KOPT-K1 (cell line): Measurements from ENCODE around the gene SHANK3.

Experiments used
- H3K27ac ChIP-seq: fragments of 200-600 bp; sonication (generic); 2 replicates; pipeline ENCODE4 v1.5.1; 2016; ENCODE audit warnings: antibody characterized with exemption, mild to moderate bottlenecking, low read depth, low read length; ENCODE audit not compliant: poor library complexity, severe bottlenecking
- H3K36me3 ChIP-seq: fragments of 200-600 bp; sonication (generic); 2 replicates; pipeline ENCODE4 v1.5.1; 2017; ENCODE audit warnings: antibody characterized with exemption, mild to moderate bottlenecking, low read length, moderate library complexity; ENCODE audit not compliant: insufficient read depth
- H3K9me3 ChIP-seq: fragments of 200-600 bp; sonication (generic); 2 replicates; pipeline ENCODE4 v1.5.1; 2017; ENCODE audit warnings: antibody characterized with exemption, low read length, mild to moderate bottlenecking; ENCODE audit not compliant: insufficient read depth, poor library complexity, severe bottlenecking

Gene SHANK3

GRCh38 chr22:50683994-50684371 lies 11.4 kb downstream of the SHANK3 start:
- no peaks in the 10 kb centered on the region for H3K9me3 ChIP-seq
- H3K27ac ChIP-seq, result no peak overlapping the region
- H3K36me3 ChIP-seq, result no peaks in the 10 kb centered on the region

DNA sequence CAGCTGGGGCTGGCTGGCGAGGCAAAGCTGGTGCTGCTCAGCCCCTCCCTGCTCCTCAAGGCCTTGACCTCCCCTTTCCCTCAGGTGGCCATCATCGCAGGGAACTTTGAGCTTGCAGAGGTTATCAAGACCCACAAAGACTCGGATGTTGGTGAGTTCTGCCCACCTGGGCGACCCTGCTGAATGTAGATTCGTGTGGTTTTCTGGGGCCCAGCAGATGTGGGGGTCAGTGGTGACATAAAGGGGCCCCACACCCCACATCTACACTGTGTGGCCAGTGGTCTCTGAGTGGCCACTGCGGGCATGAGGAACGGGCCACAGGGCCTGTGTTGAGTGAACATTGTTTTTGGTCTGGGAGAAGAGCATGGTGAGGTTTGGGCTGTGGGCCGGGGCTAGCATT lies 11.9 kb downstream of the SHANK3 start:
- Histone ChIP-seq H3K36me3 (no peaks in the 10 kb centered on the region), H3K27ac (no peak overlapping the region), H3K9me3 (no peaks in the 10 kb centered on the region)

GRCh38 chr22:50684986-50685385 lies 12.4 kb downstream of the SHANK3 start:
- Histone ChIP-seq H3K36me3 (no peaks in the 10 kb centered on the region), H3K9me3 (no peaks in the 10 kb centered on the region), H3K27ac (no peak overlapping the region)

DNA sequence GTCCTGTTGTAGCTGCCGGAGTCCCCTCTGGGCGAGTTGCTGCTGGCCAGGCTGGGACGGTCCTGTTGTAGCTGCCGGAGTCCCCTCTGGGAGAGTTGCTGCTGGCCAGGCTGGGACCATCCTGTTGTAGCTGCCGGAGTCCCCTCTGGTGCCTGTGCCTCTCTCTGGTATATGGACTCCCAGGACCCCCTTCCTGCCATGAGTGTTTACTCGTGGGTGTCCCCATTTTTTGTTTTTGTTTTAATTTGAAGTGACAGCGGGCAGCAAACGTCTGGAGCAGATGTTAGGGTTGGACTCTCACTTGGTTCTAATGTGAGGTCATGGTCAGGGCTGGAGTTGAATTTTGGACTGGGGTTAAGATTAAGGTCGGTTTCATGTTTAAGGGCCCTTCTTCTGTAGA lies 14.2 kb downstream of the SHANK3 start:
- Histone ChIP-seq H3K36me3 (no peaks in the 10 kb centered on the region), H3K9me3 (no peaks in the 10 kb centered on the region), H3K27ac (no peak overlapping the region)

GRCh38 chr22:50687829-50688228 lies 15.2 kb downstream of the SHANK3 start:
- Histone ChIP-seq H3K36me3 (no peaks in the 10 kb centered on the region), H3K27ac (no peak overlapping the region), H3K9me3 (no peaks in the 10 kb centered on the region)

GRCh38 chr22:50688448-50688847 lies 15.8 kb downstream of the SHANK3 start:
- no peaks in the 10 kb centered on the region for H3K36me3 ChIP-seq
- no peak overlapping the region for H3K27ac ChIP-seq
- no peaks in the 10 kb centered on the region for H3K9me3 ChIP-seq

GRCh38 chr22:50691521-50691920 lies 18.9 kb downstream of the SHANK3 start:
- no peak overlapping the region for H3K27ac ChIP-seq
- H3K36me3 ChIP-seq, result no peaks in the 10 kb centered on the region
- H3K9me3 ChIP-seq, result no peaks in the 10 kb centered on the region

- H3K9me3 ChIP-seq, result no peaks in the 10 kb centered on the region
- H3K36me3 ChIP-seq, result no peaks in the 10 kb centered on the region
- no peak overlapping the region for H3K27ac ChIP-seq
Measured at GRCh38 chr22:50693462-50693861, 20.8 kb downstream of the SHANK3 start.

GRCh38 chr22:50694099-50694605 lies 21.5 kb downstream of the SHANK3 start:
- Histone ChIP-seq H3K27ac (no peak overlapping the region), H3K9me3 (no peaks in the 10 kb centered on the region), H3K36me3 (no peaks in the 10 kb centered on the region)

DNA sequence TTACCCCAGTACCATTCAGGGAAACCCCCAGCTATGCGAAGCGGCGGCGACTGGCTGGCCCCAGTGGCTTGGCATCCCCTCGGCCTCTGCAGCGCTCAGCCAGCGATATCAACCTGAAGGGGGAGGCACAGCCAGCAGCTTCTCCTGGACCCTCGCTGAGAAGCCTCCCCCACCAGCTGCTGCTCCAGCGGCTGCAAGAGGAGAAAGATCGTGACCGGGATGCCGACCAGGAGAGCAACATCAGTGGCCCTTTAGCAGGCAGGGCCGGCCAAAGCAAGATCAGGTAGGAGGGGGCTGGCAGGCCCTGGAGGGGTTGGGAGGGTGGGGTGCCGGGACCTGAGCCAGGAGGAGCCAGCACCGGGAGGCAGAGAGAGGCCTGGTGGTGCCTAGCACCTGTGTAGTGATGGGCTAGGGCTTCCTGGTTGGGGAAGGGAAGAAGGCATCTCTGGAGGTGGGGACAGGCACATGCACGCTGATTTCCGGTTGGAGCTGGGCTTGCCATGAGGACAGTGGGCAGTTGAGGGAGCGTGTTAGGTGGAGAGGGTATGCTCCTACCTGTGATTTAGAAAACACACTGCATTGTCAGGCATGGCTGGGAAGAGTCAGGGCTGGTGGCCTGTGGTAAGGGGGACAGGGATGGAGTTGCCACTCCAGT lies 22.3 kb downstream of the SHANK3 start:
- no peaks in the 10 kb centered on the region for H3K9me3 ChIP-seq
- no peaks in the 10 kb centered on the region for H3K36me3 ChIP-seq
- no peak overlapping the region for H3K27ac ChIP-seq

GRCh38 chr22:50695421-50696250 lies 23.0 kb downstream of the SHANK3 start:
- Histone ChIP-seq H3K36me3 (no peaks in the 10 kb centered on the region), H3K27ac (no peak overlapping the region), H3K9me3 (no peaks in the 10 kb centered on the region)

GRCh38 chr22:50696251-50696798 lies 23.7 kb downstream of the SHANK3 start:
- Histone ChIP-seq H3K27ac (no peak overlapping the region), H3K36me3 (no peaks in the 10 kb centered on the region), H3K9me3 (no peaks in the 10 kb centered on the region)

- Histone ChIP-seq H3K9me3 (no peaks in the 10 kb centered on the region), H3K27ac (no peak overlapping the region), H3K36me3 (no peaks in the 10 kb centered on the region)
Measured at GRCh38 chr22:50696799-50697561, 24.4 kb downstream of the SHANK3 start.

DNA sequence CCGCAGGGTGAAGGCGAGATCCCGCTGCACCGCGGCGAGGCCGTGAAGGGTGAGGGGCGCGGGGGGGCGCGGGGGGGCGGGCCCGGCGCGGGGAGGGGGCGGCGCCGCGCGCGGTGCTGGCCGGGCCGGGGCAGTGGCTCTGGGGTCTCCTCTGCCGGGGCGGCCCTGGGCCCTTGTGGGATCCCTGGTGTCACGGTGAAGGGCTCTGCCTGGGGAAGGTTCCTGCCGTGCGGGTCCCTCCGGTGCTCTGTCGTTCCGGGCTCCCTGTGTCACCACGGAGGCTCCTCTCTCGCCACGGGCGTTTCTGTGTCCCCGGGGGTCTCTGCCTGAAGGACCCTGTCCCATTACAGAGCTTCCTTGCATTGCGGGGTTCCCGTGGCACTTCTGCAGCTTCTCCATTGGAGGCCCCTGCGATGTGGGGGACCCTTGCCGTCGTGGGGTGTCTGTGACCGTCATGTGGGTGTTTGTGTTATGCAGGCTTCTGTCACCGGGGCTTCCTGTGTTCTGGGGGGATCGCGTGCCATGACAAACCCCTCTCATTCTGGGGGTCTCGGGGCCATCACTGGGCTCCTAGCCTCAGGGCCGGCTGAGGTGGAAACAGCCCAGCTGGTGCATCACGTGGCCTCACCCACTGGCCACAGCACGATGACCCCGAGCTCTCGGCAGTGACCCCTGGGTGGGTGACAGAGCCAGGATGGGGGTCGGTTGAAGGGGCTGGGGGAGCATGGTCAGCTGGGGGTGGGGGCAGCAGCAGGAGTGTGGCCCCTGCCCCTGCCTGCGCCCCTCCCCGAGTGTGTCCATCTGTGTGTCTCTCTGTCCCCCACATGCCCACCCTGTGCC lies 25.3 kb downstream of the SHANK3 start:
- Histone ChIP-seq H3K9me3 (no peaks in the 10 kb centered on the region), H3K27ac (no peak overlapping the region), H3K36me3 (no peaks in the 10 kb centered on the region)
